Measurements from ENCODE around the gene PLCG2.
"Not testable (repeated sequence)": the region's sequence is repeated elsewhere in the genome, so short reads cannot be mapped to it uniquely, and the experiment has no call there.

PLCG2 gene

GRCh38 chr16:81942007-81942601 lies 163.0 kb downstream of the PLCG2 start:
- in situ Hi-C loops (cut with MboI; ENCODE audit: low pct_unique_long_range_greater_than_20kb, low sequenced_read_pairs), result no loop called here

GRCh38 chr16:81945665-81946064 lies 166.6 kb downstream of the PLCG2 start:
- in situ Hi-C loops (cut with MboI; ENCODE audit: low pct_unique_long_range_greater_than_20kb, low sequenced_read_pairs), result no loop called here
- DNase-seq, result no peak

More at GRCh38 chr16:81942007-81942601, 163.0 kb downstream of the PLCG2 start:
- DNase-seq, result no peak

- DNase-seq, result no peak
- in situ Hi-C loops (cut with MboI; ENCODE audit: low pct_unique_long_range_greater_than_20kb, low sequenced_read_pairs), result no loop called here
These were observed 167.1 kb downstream of the PLCG2 start for GRCh38 chr16:81946206-81946605.

GRCh38 chr16:81951564-81951963 lies 172.5 kb downstream of the PLCG2 start:
- DNase-seq, result no peak
- in situ Hi-C loops (cut with MboI; ENCODE audit: low pct_unique_long_range_greater_than_20kb, low sequenced_read_pairs), result no loop called here

- no peak for DNase-seq
- in situ Hi-C loops (cut with MboI; ENCODE audit: low pct_unique_long_range_greater_than_20kb, low sequenced_read_pairs), result no loop called here
These were observed 177.3 kb downstream of the PLCG2 start for GRCh38 chr16:81956213-81956948.

GRCh38 chr16:81964808-81965207 lies 185.7 kb downstream of the PLCG2 start:
- no peak for DNase-seq
- in situ Hi-C loops (cut with MboI; ENCODE audit: low pct_unique_long_range_greater_than_20kb, low sequenced_read_pairs), result no loop called here

GRCh38 chr16:81967358-81967757 lies 188.3 kb downstream of the PLCG2 start:
- DNase-seq, result no peak
- in situ Hi-C loops (cut with MboI; ENCODE audit: low pct_unique_long_range_greater_than_20kb, low sequenced_read_pairs), result no loop called here

GRCh38 chr16:81971853-81972252 lies 192.8 kb downstream of the PLCG2 start:
- in situ Hi-C loops (cut with MboI; ENCODE audit: low pct_unique_long_range_greater_than_20kb, low sequenced_read_pairs), result no loop called here
- no peak for DNase-seq

GRCh38 chr16:81973737-81974136 lies 194.6 kb downstream of the PLCG2 start:
- no peak for DNase-seq
- in situ Hi-C loops (cut with MboI; ENCODE audit: low pct_unique_long_range_greater_than_20kb, low sequenced_read_pairs), result no loop called here

- DNase-seq, result no peak
- in situ Hi-C loops (cut with MboI; ENCODE audit: low pct_unique_long_range_greater_than_20kb, low sequenced_read_pairs), result no loop called here
These were observed 196.5 kb downstream of the PLCG2 start for GRCh38 chr16:81975637-81976036.

- DNase-seq; in situ Hi-C loops (cut with MboI; ENCODE audit: low pct_unique_long_range_greater_than_20kb, low sequenced_read_pairs): not testable (repeated sequence)
These were observed 198.3 kb downstream of the PLCG2 start for GRCh38 chr16:81977335-81977942.

- in situ Hi-C loops (cut with MboI; ENCODE audit: low pct_unique_long_range_greater_than_20kb, low sequenced_read_pairs), result no loop called here
- no peak for DNase-seq
These were observed 208.0 kb downstream of the PLCG2 start for GRCh38 chr16:81987121-81987520.

GRCh38 chr16:81987706-81988105 lies 208.6 kb downstream of the PLCG2 start:
- in situ Hi-C loops (cut with MboI; ENCODE audit: low pct_unique_long_range_greater_than_20kb, low sequenced_read_pairs), result no loop called here
- DNase-seq, result no peak

- in situ Hi-C loops (cut with MboI; ENCODE audit: low pct_unique_long_range_greater_than_20kb, low sequenced_read_pairs), result no loop called here
- no peak for DNase-seq
These were observed 213.8 kb downstream of the PLCG2 start for GRCh38 chr16:81992859-81993258.

- DNase-seq, result no peak
These were observed 215.4 kb downstream of the PLCG2 start for GRCh38 chr16:81994485-81994884.

GRCh38 chr16:81995651-81996050 lies 216.6 kb downstream of the PLCG2 start:
- in situ Hi-C loops (cut with MboI; ENCODE audit: low pct_unique_long_range_greater_than_20kb, low sequenced_read_pairs), result no loop called here
- no peak for DNase-seq

More at GRCh38 chr16:81994485-81994884, 215.4 kb downstream of the PLCG2 start:
- in situ Hi-C loops (cut with MboI; ENCODE audit: low pct_unique_long_range_greater_than_20kb, low sequenced_read_pairs), result no loop called here

- peak; percentile 39 for DNase-seq
- in situ Hi-C loops (cut with MboI; ENCODE audit: low pct_unique_long_range_greater_than_20kb, low sequenced_read_pairs), result no loop called here
These were observed 217.8 kb downstream of the PLCG2 start for GRCh38 chr16:81996664-81997509.

- no peak for DNase-seq
- in situ Hi-C loops (cut with MboI; ENCODE audit: low pct_unique_long_range_greater_than_20kb, low sequenced_read_pairs), result no loop called here
These were observed 218.6 kb downstream of the PLCG2 start for GRCh38 chr16:81997738-81998137.

GRCh38 chr16:82002831-82003230 lies 223.7 kb downstream of the PLCG2 start:
- no peak for DNase-seq
- in situ Hi-C loops (cut with MboI; ENCODE audit: low pct_unique_long_range_greater_than_20kb, low sequenced_read_pairs), result no loop called here

- in situ Hi-C loops (cut with MboI; ENCODE audit: low pct_unique_long_range_greater_than_20kb, low sequenced_read_pairs), result no loop called here
- DNase-seq, result no peak
These were observed 225.5 kb downstream of the PLCG2 start for GRCh38 chr16:82004601-82005000.
